GM12801 (cell line): Measurements from ENCODE around the gene WNT9A.

ENCODE experiments used
- CTCF ChIP-seq: IDR thresholded peaks from one replicate; pipeline ENCODE4 v1.5.1; 2011; ENCODE audit warnings: control low read depth; ENCODE audit not compliant: insufficient read length; ENCODE audit errors: extremely low read depth

Gene WNT9A

DNA sequence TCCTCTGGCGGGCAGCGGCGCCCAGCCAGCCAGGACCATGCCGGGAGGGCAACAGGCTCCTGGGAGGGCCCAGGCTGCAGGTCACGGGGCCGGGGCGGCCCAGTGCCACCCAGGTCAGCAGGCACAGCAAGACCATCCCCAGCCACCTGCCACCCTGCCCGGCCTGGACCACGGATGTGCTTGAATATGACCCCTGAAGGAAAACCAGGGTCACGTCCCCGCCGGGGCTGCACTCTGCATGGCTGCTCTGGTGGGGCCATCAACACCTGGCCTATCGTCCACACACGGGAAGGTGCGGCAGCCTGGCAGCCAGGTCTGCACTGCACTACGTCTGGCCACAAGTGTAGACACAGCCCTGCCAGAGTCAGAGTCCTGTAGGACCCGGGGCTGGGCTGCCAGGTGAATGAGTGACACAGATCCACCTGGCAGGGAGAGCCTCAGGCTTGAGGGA is 6.9 kb downstream of the WNT9A start:
- no peak for TF ChIP-seq CTCF

DNA sequence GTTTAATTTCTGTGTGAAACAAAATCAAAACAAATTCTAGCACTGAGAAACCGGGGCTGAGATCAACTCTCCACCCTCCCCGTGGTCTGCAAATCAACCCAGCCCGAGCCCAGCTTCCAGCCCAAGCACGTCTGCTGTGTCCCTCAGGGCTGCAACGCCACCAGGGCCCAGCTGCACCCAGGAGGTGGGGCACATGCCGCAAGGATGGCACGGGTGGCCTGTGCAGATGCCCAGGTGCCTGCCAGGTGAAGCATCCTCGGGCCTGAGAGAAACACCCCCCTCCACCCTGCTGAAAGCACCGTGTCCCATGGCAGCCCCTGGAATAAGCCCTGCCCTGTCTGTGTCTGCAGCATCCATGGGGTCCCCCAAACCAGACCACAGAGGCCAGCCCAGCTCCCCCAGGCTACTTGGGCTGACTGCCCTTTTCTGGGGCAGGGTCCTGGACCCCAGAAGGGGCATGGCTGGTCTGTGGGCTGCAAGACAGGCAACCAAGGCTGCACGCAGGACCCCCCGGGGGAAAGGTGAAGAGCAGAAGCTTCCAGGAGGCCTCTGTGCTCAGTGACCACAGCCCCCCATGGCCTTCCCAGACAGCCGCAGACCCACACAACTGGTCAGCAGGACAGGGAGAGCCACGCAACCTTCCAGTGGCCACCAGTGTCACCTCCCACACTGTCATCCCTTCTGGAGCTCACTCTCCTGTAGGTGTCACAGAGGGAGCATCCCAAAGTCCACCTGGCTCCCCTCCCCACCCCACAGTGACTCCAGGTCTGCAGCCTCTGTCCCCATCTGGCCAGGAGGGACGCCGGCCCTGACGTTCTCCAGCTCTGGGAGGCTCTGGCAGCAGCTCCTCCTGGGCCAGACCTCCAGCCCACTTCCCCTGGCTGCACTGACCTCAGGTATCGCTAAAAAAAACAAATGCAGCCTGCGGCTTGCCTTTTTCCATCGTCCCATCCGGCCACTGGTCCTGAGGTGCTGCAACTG is 7.7 kb downstream of the WNT9A start:
- no peak for TF ChIP-seq CTCF

GRCh38 chr1:227938911-227939790 is 8.6 kb downstream of the WNT9A start:
- no peak for TF ChIP-seq CTCF

- TF ChIP-seq CTCF: no peak
Observed at GRCh38 chr1:227938276-227938675, 9.5 kb downstream of the WNT9A start.

- TF ChIP-seq CTCF: no peak
Observed at GRCh38 chr1:227937838-227938145, 9.9 kb downstream of the WNT9A start.

GRCh38 chr1:227937031-227937837 is 10.5 kb downstream of the WNT9A start:
- no peak for TF ChIP-seq CTCF
